ENCODE data around the gene ZNF23.

ZNF23 gene

GRCh38 chr16:71472051-71472450 is 10.0 kb upstream of the ZNF23 start:
- peak; percentile 7 for DNase-seq (ENCODE audit: low read depth, low spot score)

DNA sequence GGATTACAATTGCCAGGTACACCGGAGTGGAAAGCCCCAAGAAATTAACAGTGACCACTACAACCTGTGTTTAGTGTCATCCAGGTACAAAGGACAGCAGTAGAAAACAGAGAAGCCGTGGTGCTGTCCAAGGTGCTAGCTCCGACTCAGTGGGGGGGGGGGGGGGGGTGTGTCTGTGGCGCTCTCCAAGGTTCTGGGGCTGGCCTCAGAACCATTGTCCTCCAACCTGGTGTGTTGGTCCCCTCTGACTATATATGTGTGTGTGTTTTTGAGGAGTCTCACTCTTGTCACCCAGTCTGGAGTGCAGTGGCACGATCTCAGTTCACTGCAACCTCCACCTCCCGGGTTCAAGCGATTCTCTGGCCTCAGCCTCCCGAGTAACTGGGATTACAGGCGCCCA is 5.8 kb upstream of the ZNF23 start:
- DNase-seq (ENCODE audit: low read depth, low spot score) = peak; percentile 71

DNA sequence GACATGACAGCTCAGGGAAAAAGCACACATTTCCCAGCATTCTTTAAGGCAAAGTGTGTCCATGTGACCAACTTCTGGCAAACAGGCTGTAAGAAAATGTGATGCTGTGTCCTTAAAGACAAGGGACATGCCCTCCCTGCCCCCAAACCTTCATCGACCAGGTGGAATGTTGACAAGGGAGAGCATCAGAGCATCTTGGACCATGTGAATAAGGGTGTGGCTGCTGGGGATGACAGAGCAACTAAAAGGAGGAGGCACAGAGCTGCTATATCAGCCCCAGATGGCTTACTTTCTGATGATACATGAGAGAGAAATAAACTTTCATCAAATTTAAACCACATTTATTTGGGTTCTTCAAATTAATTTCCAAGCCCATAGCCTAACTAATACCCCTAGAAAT is 2.2 kb upstream of the ZNF23 start:
- DNase-seq (ENCODE audit: low read depth, low spot score) = no peak

DNA sequence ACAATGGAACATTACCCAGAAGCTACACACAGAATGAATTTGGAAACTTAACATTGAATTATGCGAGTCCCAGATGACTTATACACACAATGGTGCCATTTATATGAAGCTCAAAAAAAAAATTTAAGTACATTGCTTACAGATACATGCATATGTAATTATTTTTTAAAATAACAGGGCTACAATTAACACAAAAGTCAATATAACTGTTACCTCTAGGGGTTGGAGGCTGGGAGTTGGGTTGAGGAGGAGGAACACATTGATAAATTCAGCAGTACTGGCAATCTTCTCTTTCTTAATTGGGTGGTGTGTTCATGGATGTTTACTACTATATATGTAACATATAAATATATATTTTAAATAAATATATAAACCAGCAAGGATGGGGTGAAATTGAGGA is 1.1 kb downstream of the ZNF23 start:
- DNase-seq (ENCODE audit: low read depth, low spot score) = no peak

- DNase-seq (ENCODE audit: low read depth, low spot score) = peak; percentile 68
Measured at GRCh38 chr16:71460236-71460635, 1.8 kb downstream of the ZNF23 start.

GRCh38 chr16:71459510-71459909 is 2.5 kb downstream of the ZNF23 start:
- DNase-seq (ENCODE audit: low read depth, low spot score) = no peak

GRCh38 chr16:71456801-71457200 is 5.2 kb downstream of the ZNF23 start:
- DNase-seq (ENCODE audit: low read depth, low spot score) = no peak

- DNase-seq (ENCODE audit: low read depth, low spot score) = no peak
Measured at GRCh38 chr16:71453036-71453435, 9.0 kb downstream of the ZNF23 start.

DNA sequence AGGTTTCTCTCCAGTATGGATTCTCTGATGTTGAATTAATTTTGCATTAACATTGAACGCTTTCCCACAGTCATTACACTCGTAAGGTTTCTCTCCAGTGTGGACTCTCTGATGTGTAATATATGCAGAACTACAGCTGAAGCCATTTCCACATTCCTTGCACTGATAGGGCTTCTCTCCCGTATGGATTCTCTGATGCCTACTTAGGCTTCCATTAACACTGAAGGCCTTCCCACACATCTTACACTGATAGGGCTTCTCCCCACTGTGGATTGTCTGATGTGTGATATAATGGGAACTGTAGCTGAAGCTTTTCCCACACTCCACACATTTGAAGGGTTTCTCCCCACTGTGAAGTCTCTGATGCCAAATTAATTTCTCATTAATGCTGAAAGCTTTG is 13.0 kb downstream of the ZNF23 start:
- DNase-seq (ENCODE audit: low read depth, low spot score) = no peak

DNA sequence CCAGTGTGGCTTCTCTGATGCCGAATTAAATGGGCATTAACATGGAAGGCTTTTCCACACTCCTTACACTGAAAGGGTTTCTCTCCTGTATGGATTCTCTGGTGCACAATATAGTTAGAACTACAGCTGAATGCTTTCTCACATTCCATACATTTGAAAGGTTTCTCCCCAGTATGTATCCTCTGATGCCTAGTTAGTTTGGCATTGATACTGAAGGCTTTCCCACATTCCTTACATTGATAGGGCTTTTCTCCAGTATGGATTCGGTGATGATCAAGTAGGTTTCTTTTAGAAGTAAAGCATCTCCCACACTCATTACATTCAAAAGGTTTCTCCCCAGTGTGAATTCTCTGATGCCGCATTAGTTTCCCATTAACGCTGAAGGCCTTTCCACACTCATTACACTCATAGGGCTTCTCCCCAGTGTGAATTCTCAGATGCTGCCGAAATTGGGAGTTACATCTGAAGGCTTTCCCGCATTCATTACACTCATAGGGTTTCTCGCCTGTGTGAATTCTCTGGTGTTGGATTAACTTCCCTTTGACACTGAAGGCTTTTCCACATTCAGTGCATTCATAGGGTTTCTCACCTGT is 13.7 kb downstream of the ZNF23 start:
- no peak for DNase-seq (ENCODE audit: low read depth, low spot score)

DNA sequence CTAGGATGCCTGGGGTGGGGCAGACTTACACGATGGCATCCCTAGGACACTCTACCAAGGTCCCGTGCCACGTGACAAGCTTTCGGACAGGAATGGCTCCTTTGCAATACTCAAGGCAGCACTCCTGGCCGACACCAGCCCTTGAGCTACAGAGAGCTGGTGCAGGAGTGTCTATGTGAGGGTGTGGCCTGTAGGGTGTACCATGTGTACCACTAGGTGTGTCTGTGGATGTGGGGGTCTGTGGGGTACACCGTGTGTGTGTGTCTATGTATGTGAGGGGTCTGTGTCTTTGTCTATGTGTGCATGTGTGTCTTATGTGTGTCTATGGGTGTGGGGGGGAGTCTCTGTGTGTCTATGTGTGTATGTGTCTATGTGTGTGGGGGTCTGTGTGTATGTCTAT is 18.3 kb downstream of the ZNF23 start:
- no peak for DNase-seq (ENCODE audit: low read depth, low spot score)

DNA sequence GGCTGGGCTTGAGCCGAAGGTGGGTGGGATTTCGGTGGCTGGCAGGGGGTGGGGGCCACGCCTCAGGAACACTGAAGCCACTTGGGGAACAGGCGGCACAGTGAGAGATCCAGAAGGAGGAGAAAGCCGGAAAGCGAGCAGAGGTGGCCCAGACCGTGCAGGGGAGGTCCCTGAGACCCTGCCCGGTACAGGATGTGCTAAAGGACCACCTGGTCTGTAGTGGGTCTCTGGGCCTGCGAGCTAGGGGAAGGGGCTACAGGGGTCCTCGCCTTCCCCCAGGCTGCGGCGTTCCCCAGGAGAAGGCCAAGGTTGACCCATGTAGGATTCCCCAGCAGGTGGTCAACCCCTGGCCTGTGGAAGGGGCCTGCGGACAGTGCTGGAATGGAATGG is 20.0 kb downstream of the ZNF23 start, which contains the start of gene TLE7:
Gene TLE7, minus strand, starts transcription at position 4 of the 390 bp plus-strand sequence. CDS start 8,730 bp downstream, outside the sequence.
- DNase-seq (ENCODE audit: low read depth, low spot score) = no peak

DNA sequence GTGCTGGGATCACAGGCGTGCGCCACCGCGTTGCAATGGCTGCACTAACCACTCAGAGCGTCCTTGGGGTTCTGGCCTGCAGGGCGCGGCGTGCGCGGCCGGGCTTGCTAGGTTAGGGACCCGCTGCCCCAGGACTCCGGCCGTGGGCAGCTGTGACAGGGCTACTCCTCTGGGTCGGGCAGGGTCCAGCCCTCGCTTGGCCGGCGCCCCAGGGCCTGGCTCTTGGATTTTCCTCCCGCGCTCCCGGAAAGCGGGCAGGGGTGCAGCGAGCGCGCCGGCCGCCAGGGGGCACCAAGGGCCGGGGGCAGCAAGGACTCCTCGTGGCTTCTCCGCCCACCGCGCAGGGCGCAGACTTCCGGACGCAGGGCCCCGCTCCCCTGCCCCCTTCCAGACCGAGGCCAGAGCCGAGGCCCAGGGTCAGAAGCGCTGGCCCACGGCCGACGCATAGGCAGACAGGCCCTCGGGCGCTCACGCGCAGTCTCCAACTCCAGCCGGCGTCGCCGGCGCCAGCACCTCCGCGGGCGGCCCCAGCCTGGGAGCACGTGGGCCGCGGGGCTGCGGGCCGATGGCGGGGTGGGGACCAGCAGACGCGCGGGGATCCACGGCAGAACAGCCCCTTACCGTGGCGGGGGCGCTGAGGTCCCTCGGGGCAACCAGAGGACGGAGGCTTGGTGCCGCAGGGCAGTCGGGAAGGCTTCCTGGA is 20.5 kb downstream of the ZNF23 start:
- DNase-seq (ENCODE audit: low read depth, low spot score) = no peak

DNA sequence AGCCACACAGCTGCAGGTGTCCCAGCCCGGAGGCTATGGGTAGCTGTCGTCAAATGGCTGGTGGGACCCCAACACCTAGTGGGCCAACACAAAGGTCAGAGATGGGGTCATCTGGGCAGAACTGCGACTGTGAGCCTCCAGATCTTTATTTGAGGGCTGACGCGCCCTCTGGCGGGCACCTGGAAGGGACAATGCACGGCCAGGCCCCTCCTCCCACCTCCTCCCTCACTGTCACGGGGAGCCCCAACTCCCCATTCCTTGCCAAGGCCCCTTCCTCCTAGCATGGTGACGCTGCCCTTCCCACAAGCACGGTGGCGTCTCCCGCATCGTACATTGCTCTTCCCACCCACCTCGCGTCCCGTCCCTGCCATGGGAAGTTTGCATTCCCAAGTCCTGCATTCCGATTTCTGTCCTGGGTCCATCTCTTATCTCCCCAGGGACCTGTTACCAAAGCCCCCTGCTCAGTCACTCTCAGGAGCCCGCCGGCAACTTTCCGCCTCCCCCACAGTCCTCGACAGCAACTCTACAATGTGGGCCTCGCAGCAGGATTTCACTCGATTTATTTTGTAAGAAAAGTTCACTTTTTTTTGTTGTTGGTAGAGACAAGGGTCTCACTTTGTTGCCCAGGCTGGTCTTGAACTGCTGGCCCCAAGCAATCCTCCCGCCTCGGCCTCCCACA is 21.2 kb downstream of the ZNF23 start:
- no peak for DNase-seq (ENCODE audit: low read depth, low spot score)

DNA sequence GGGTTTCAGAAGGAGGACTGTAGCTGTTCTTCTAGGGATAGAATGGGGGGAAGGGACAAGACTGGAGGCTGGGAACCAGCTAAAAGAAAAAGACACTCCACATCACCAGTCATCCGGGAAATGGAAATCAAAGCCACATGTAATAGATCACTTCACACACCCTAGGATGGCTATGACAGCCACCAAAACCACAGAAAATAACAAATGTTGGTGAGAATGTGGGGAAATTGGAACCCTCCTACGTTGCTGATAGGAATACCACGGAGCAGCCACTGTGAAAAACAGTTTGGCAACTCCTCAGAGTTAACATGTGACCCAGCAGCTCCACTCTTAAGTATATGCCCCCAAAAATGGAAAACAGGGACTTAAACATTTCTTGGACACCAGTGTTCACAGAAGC is 22.5 kb downstream of the ZNF23 start:
- DNase-seq (ENCODE audit: low read depth, low spot score) = peak; percentile 16

DNA sequence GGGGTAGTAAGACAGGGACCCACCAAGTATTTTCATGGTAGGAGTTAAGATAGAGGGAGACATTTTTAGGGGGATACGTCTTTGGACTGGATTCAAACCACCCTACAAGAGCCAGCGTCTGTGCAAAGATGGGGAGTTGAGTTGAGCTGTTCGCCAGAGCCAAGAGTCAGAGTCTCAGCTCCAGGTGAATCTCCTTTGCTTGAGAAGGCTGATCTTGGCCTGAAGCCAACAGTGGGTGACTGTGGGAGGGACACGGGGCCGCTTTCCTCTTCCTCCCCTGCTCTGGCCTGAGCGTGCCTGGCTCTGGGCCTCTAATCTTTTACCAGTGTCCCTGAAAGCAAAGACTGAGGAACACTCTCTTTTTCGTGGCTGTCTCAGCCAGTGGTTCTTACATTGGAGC is 25.6 kb downstream of the ZNF23 start:
- no peak for DNase-seq (ENCODE audit: low read depth, low spot score)

DNA sequence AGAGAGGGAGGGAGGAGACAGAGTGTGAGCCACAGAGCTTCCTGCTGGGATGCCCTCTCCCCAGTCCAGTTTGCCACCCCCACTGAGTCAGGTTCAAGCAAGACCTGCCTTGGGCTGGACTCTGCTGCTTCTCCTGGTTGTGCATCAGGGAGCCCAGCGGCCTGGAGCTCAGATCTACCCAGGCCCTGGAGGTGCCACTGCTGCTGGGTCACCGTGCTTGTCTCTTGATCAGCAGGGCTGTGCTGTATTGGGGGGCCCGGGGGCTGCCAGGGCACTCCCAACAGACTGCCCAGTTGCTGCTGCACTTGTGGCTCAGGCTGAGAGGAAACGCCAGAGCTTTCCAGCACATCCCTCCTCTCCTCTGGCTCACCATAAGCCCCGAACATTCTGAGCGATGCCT is 29.1 kb downstream of the ZNF23 start:
- DNase-seq (ENCODE audit: low read depth, low spot score) = no peak

- no peak for DNase-seq (ENCODE audit: low read depth, low spot score)
Measured at GRCh38 chr16:71431991-71432390, 30.1 kb downstream of the ZNF23 start.

DNA sequence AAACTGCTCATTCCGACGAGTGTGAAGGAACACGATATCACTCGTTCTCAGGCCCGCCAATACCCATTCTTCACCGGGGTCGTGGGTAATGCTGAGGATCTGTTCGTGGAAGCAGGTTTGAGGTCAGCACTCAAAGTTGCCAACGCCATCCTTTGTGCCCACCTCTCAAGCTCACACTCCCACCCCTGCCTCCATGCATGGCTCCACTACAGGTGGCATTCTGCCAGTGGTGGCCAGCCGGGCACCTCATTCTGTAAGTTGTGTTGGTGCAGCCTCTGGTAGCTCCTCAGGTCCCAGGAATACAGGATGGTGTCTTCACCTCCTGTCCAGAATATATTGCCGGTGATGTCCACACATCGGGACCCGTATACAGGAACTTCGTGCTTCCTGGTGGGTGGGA is 30.9 kb downstream of the ZNF23 start:
- DNase-seq (ENCODE audit: low read depth, low spot score) = no peak

GRCh38 chr16:71430744-71431143 is 31.3 kb downstream of the ZNF23 start:
- no peak for DNase-seq (ENCODE audit: low read depth, low spot score)

- no peak for DNase-seq (ENCODE audit: low read depth, low spot score)
Measured at GRCh38 chr16:71429581-71429980, 32.5 kb downstream of the ZNF23 start.

DNA sequence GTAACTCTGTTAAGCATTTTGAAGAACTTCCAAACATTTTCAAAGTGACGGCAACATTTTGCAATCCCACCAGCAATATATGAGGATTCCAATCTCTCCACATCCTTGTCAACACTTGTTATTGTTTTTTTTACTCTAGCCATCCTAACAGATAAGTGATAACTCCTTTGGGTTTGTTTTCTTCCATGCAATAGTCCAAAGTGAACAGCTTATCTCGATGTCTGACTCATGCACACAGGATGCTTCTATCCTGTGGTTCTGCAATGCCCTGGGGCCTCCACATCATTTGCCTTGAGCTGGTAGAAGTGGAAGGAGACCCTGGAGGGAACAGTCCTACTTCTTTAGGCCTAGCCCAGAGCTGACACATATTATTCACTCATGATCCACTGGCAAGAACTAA is 33.2 kb downstream of the ZNF23 start:
- DNase-seq (ENCODE audit: low read depth, low spot score) = no peak

GRCh38 chr16:71428385-71428784 is 33.7 kb downstream of the ZNF23 start:
- DNase-seq (ENCODE audit: low read depth, low spot score) = no peak

All from astrocyte of the hippocampus (primary cell).